Left ventricle myocardium superior (tissue), 1 donor: ENCODE results near the gene CTIF. TPM values are rescaled to one million over a fixed set of nuclear protein-coding genes. Genes with fewer than 3 reads are reported as not detected.
A peak's percentile ranks its signal among the peaks of the same experiment; 100 is the strongest.

Source experiments
- ATAC-seq: fragments of 200-7000 bp; cut with Tn5 transposase; one replicate; pipeline ENCODE4 v1.9.1; 2020; ENCODE audit warnings: mild to moderate bottlenecking, moderate library complexity
- DNase-seq: peaks from one replicate; pipeline ENCODE4 v3.0.0-alpha.2; 2020
- intact Hi-C: fragments of 100-400 bp; cut with micrococcal nuclease; formaldehyde crosslinking; loops from one replicate; pipeline ENCODE4 v1.11.0; 2022
- total RNA-seq: library from RNA; stranded (reverse); fragmentation: NEBNext Ultra II Directional; extraction: Animal tissue kit (Norgen Biotek cat#: 25700); gene quantifications from one replicate; pipeline ENCODE4 v1.2.1, GENCODE V29; 2021
- donor health status: DM: no; HTN: yes; CAD: no; lungs with severe emphysema.

The CTIF gene
- total RNA-seq, 1 donor from 2014 or later = 59.9 TPM

DNA sequence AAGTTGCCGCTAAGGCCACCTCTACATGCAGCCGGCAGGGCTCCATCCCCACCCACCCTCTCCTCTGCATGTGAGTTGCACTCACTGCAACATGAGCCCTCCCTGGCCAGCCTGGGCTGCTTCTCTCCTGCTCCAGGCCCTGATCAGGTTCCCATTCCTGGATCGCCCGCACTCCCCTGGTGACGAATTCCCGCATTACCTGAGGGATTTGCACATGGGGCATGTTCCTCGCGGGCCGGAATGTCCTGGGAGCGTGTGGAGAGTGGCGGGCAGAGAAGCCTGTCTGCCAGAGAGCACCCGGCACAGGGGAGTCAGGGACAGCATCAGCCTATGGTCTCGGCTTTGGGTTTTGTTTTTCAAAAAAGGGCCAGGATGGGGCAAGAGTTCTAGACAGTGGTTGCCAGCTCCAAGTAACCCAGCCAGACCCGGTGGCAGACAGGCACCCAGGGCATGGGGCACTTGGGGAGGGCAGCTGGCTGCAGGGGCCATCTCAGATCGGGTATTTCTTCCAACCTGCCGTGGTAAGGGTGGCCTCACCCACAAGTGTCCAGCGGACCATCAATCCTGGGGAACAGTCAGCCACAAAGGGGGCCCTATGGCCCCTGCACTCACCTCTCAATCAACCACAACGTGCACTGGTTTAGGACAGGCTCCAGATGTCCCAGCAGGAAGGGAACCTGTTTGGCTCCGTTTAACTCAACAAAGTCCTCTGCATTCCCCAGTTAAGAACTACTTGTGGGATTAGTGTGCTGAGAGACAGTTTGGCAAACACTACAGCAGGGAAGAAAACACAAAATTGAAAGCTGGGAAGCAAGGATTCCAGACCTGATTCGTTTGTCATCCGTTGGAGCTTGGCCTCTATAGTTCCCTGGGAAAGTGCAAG is 224.2 kb downstream of the CTIF start:
- ATAC-seq (peak; percentile 32), DNase-seq (no peak)
- intact Hi-C loops = no loop called here

DNA sequence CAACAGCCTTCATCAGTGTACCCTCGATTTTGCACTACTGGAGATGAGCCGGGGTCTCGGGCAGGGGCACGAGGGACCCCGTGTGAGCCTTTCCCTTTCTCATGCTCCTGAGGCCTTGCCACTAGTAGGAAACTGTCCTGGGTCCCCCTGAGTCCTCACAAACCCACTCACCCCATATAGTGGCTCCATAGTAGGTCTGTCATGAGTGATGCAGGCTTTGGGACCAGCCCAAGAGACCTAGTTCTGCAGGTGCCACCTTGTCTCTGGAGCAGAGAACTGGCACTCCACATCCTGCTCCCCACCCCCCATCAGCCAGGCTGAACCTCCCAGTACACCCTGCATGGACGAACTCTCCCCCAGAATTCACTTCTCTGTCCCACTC is 224.9 kb downstream of the CTIF start:
- DNase-seq (no peak), ATAC-seq (no peak)
- intact Hi-C loops = no loop called here

DNA sequence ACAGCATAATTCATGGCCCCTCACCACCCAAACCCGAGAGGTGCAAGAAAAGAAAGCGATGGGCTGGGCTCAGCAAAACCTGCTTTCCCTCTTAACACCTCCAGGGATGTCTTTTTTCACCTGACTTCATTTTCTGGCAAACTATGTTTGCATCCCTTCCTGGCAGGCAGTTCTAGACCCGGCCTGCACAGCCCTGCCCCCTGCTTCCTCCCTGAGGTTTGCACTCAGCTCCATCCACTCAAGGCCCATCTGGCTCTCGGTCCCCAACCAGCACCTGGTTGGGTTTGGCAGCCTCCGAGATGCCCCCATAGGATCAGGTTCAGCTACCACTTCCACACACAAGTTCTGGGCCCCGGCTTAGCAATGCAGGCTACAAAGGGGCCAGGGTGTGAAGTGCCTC is 226.2 kb downstream of the CTIF start:
- ATAC-seq (no peak), DNase-seq (peak; percentile 24)

DNA sequence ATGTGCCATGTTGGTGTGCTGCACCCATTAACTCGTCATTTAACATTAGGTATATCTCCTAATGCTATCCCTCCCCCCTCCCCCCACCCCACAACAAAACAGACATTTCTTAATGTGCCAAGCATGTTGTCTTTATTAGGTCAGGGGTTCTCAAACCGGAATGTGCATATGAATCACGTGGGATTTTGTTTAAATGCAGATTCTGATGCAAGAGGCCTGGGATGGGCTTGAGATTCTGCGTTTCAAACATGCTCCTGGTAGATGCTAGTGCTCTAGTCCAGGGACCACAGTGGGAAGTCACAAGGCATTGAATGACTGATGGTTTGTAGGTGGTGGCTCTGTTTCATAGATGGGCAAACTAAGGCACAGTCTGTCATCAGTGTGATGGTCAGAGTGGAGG is 227.2 kb downstream of the CTIF start:
- ATAC-seq (no peak), DNase-seq (no peak)
- intact Hi-C loops = no loop called here

More for the DNA sequence above, 226.2 kb downstream of the CTIF start:
- intact Hi-C loops = no loop called here

DNA sequence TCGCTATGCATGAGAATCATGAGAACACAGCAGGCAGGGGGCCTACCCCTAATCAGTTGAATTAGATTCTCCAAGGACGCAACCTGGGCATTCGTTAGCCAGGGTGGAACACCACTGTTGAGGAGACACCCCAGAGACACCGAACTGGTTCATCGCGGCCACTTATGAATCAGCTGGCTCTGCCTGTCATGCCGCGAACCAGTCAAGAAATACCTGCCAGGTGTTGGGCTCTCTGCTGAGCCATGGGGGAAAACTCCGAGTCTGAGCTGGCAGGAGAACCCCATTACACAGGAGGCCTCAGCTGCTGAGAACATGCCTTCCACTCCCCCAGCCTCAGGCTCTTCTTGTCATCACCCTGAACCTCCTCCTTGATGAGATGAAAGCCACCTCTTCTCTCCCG is 227.7 kb downstream of the CTIF start:
- ATAC-seq = no peak

DNA sequence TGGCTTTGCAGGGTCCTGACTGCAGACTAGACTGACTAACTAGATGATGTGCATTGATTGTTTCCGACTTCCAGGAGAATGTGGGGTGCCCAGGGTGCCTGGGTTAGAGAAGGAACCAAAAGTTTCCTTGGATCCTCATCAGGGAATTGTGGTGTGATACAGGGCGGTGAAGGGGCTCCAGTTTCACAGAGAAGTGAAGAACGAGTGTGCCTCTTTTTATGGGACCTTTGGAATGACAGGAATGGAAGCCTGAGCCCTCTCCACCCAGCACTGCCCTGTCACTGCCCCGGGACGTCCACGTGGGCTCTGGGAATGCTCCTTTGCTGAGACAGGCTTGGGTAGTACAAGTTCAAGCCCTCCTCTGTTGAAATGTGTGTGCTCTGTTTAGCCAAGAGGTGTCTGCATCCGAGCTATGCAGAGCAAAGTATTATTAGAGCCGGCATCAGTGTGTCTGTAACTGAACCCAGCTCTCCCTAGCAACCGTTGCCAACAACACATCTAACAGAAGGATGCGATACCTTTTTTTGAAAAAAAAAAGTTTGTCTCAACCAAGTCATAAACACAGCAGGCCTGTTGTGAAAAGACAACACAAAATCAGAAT is 228.4 kb downstream of the CTIF start:
- DNase-seq (peak; percentile 67), ATAC-seq (peak; percentile 83)
- intact Hi-C loops = no loop called here

More for the DNA sequence above, 227.7 kb downstream of the CTIF start:
- intact Hi-C loops = no loop called here
- DNase-seq = peak; percentile 9

DNA sequence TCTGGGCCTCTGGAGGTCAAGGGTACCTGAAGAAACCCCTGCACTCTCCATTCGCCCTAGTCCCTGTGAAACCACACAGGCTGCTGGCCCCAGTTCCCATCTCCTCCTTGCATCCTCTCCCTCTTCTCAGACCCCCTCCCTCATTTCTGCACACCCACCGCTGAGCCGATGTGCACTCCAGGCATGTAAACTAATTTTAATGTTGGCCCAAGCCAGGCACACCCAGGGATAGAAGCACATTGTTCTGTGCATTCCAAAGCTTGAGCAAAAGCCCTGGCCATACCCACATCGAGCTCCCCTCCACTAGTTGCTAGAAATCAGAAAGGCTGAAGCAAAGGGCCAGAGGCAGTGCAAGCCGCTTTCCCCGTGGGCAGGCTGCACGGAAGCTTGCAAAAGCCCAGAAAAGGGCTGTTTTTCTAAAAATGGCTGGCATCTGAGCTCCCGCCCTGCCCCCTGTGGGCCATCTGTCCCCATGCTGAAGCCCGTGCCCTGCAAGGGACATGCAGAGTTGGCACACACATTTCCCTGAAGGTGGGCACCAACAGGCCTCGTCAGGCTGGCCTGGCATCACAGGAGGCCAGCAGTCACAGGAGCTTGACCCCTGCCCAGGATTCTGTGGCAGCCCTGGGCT is 230.3 kb downstream of the CTIF start:
- DNase-seq = peak; percentile 30
- ATAC-seq = no peak
- intact Hi-C loops = no loop called here

DNA sequence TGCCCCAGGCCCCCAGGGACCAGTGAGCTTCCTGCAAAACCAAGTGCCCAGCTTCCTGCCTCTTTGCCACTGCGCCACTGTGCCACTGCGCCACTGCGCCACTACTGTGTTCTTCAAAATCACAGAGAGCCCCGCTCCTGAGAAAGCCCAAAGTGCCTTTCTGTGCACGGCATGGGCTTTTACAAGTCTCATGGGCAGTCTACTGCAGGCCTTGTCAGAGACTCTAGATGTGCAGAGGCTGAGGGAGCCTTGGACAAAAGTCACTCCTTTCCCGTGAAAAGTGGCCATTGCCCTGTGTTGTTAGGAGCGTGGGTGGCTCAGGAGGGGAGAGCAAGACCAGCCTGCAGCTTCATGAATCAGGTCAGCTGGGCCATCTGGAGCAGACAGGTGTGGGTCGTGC is 231.4 kb downstream of the CTIF start:
- ATAC-seq (no peak), DNase-seq (no peak)
- intact Hi-C loops = no loop called here

DNA sequence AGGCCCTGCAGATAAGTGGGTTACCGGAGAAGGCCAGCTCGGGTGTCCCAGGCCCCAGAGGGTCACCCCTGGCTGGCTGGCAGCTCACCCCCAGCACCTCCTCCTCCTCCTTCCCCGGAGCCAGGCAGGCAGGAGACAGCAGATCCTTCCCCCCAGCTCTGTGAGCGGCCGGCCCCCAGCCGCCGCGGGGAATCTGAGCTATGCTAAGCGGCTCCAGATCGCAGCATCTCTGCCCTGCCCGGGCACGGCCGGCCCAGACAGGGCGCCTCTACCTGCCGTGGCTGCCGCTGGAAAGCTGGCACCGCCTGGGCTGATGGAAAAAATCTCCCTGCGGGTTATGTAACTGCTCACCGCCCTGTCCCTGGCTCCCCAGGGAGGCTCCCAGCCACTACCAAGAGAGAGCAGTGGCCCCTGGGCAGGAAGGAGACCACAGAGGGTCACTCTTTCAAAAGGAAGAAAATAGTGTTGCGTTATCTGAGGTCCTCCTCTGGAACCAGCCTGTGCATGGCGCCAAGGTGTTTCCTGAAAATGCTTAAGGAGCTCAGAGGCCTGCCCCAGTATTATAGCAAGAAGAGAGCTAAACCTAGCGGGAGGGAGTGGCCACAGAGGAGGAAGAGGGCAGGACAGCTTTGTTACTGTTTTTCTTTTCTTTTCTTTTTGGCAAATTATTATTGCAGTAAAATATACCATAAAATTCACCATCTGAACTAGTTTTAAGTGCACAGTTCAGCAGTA is 233.0 kb downstream of the CTIF start:
- ATAC-seq (peak; percentile 72), DNase-seq (peak; percentile 84)
- intact Hi-C loops = no loop called here

DNA sequence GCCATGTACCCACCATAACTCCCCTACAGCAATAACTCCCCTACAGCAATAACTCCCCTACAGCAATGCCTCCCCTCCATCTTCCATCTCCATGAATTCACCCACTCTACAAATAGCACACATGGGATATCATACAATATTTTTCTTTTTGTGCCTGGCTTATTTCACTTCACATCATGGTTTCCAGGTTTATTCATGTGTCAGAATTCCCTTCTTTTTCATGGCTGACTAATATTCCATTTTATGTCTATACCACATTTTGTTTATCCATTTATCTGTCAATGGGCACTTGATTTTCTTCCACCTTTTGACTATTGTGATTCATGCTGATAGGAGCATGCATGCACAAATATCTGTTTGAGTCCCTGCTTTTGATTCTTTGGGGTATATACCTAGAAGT is 233.6 kb downstream of the CTIF start:
- ATAC-seq = no peak
- intact Hi-C loops = no loop called here
- DNase-seq = no peak

DNA sequence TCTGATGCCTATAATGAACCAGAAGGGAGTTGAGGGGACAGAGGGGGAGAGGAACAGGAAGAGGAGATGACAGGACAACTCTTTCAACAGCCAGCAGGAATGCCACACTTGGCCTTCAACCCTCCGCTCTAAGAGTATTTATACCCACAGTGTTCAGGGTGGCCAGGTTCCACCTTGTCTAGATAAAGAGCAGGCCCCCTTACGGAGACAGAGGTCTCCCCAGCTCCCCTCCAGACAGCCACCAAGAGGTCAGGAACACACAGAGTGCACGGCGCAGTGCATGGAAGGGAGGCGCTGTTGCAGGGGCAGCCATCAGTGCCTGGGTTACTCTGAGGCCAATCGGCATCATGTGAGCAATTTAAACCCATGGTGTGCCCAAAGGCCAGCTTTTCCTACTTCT is 235.0 kb downstream of the CTIF start:
- intact Hi-C loops = no loop called here
- DNase-seq (peak; percentile 61), ATAC-seq (peak; percentile 60)

DNA sequence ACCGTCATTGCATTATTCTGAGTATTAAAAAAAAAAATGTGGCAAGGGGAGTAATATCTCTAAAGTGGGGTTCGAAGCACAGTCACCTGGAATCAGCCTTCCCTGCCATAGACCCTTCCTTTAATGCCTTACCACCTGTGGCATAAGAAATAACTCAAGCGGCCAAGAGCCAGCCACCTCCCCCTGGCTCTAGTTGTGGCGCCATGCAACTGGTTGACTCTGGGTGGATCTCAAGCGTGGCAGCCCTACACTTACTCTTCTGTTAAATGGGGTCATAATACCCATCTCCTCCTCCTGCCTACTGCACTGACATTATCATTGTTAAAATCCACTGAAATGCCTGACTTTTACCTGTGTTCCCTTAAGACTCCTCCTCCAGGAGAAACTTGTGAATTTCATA is 236.1 kb downstream of the CTIF start:
- intact Hi-C loops = no loop called here
- ATAC-seq = no peak
- no peak for DNase-seq

DNA sequence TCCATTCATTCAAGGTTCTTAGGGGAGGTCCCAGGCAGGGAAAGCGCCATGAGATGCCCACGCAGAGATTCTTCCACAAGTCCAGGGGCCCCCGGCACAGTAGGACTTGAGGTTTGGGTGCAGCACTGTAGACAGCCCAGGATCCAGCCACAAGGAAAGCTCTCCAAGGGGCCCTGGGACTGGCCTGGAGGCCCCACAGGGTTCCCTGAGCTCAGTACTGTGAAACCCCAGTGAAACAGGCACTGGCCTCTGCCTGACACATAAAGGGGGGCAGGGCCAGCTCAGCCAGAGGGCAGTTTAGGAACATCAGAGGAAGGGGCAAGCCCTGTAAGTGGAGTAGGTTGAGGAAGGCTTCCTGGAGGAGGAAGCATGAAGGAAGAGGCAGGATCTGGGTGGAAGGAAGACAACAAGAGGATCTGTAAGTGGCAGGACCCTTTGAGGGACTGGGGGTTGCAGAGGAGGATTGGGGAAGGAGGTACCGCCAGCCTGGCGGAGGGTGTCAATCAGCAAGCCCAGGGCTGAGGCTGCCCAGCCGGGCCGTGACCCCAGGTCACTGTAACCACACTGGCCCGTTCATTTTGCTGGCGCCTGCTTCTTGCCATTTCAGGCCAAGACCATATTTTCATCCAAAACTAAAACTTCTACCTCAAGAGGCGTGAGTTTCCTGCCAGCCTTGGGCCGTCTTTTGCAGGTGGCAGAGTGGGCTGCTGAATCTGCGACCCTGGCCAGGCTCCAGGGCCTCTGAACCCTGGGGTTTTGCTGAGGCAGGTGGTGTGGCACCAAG is 236.7 kb downstream of the CTIF start:
- intact Hi-C loops = no loop called here
- DNase-seq = no peak
- no peak for ATAC-seq

DNA sequence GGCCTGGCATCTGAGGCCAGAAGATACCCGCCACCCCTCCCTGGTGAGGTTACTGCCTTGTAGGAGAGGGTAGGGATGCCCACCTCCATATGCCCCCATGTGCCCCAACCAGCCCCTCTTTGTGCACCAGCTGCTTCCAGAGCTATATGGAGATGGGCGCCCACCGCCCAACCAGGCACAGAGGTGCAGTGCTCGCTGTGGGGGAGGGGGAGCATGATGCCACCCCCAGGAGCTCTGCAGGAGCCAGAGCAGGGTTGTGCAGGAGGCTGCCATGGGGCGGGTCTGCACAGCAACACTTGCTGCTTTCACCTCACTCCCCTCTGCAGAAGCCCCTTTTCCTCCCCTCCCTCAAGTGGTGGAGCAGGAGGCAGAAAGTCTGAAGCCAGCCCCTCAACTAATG is 237.3 kb downstream of the CTIF start:
- DNase-seq = no peak
- no peak for ATAC-seq
- intact Hi-C loops = no loop called here

DNA sequence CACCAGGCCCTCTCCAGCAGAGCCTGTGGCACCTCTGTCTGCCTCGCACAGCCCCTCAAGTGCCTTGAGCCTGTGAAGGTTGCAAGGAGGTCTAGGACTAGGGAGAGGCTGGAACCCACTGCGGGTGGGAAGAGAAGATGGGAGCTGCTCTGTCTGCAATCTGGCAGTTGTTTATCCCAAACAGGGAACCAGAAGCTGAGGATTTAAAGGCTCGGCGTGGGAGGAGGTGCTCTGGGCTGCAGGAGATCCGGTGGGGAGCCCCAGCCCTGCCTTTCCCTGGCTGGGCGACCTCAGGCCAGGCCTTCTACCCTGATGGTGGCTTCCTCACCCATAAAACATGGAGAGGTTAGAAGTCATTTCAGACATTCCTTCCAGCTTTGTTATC is 237.8 kb downstream of the CTIF start:
- intact Hi-C loops = no loop called here
- DNase-seq (no peak), ATAC-seq (no peak)

DNA sequence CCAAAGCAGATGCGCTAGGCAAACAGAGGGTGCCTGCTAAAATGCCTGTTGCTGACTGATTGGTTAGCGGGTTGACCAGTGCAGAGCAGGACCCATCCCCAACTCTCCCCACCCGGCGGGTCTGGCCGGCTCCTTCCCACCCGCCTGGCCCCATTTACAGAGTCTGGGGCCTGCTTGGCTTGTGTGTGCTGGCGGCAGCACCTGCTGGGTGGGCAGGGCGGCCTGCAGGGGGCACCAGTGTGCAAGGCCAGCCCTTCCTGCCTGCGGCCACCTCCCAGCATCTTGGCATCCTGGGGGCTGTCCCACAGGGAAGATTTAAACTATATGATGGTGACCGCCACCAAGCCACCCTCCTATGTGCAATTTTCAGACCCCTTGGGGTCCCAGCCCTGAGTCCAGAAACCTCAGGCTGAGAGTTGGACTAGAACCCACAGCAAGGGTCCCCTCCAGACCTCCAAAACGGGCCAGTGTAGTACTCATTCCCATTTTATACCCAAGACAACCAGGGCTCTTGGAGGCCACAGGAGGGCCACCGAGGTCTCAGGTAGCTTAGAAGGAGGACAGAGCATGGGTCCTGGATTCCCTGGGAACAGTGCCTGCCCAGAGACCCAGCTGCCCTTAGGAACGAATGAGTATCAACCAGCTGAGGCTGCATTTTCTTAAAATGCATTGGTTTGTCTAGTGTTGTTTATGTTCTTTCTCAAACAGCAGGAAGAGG is 238.4 kb downstream of the CTIF start:
- DNase-seq = peak; percentile 82
- intact Hi-C loops = no loop called here
- no peak for ATAC-seq

DNA sequence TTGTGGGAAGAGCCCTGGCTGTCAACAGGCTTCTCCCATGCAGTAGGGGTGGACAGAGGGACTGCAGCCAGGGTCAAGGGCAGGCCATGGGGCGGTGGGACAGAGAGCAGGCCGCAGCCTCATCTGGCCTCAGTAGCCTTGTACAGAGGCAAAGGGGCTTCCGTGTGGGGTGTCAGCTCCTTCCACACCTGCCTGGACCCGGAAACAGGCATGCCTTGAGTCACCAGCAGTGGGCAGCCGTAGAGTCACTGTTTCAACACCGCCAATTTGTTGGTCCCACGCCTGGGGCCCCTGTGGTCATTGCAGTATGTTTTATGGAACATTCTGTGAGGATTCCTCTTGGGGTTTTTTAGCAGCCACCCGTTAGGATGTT is 238.9 kb downstream of the CTIF start:
- intact Hi-C loops = no loop called here
- ATAC-seq (no peak), DNase-seq (peak; percentile 28)

DNA sequence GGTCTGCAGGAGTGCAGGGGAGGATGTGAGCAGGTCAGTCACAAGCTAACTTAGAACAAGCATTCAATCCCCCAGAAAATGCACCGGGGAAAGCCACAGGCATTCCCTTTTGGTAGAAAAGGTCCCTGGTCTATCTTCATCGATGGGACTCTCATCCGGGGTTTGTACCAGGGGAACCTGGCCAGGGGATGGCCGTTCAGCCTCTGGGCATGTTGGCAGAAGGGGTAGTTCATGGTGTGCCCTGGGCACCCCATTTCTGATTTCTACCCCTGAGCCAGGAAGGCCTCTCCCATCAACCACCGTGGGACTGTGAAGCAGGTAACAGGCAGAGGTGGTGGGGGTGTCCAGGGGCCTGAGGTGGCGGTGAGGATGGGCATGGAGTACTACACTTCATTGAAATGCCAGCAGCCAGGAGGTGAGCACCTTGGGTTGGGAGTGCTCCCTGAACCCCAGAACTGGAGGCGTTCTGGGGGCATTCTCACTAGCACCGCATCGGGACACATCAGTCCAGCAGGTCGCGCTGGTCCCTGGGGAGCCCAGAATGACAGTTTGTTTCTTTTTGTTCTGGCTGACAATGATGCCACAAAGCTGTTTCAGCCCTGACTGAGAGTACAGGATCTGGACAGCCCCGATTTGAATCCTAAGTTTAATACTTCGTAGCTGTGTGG is 239.6 kb downstream of the CTIF start:
- DNase-seq (peak; percentile 19), ATAC-seq (no peak)
- intact Hi-C loops = no loop called here
